IMR-90 (cell line): ENCODE results near the gene FCGR3B. TPM values are rescaled to one million over a fixed set of nuclear protein-coding genes. Genes with fewer than 3 reads are reported as not detected.
"Not testable (repeated sequence)": the region's sequence is repeated elsewhere in the genome, so short reads cannot be mapped to it uniquely, and the experiment has no call there.

Experiments used
- ATAC-seq: fragments of 200-7000 bp; cut with Tn5 transposase; 2 replicates; pipeline ENCODE4 v1.9.1; 2020; ENCODE audit warnings: low read depth, mild to moderate bottlenecking, moderate library complexity
- BruUV-seq: library from RNA; stranded (reverse); fragments of 400-500 nt; replicated peaks from 2 replicates; lab custom pipeline; 2021; lab: Mats Ljungman, UMichigan
- CTCF ChIA-PET: fragments of 300-600 bp; formaldehyde crosslinking; extraction: SDS; loops from one replicate; lab custom pipeline; 2021; ENCODE audit warnings: antibody characterized with exemption; lab: Yijun Ruan, JAX
- POLR2A ChIA-PET: fragments of 300-600 bp; sonication (Branson Sonifier 250); formaldehyde crosslinking; loops from one replicate; lab custom pipeline; 2022; ENCODE audit warnings: antibody characterized with exemption; ENCODE audit not compliant: unreplicated experiment; lab: Charles Lee
- DNase-seq: peaks from one replicate; pipeline ENCODE4 v3.0.0; 2013
- H2AFZ ChIP-seq: replicated peaks from 2 replicates; pipeline ENCODE3; 2013; ENCODE audit warnings: low read length, mild to moderate bottlenecking; ENCODE audit not compliant: poor library complexity
- H2AK5ac ChIP-seq: 2 replicates; pipeline ENCODE4 v1.6.1; 2013; ENCODE audit warnings: low read depth, low read length, inconsistent platforms
- H2AK9ac ChIP-seq: replicated peaks from 2 replicates; pipeline ENCODE3; 2013; ENCODE audit warnings: mild to moderate bottlenecking, low read depth, low read length, moderate library complexity; ENCODE audit not compliant: poor library complexity
- H2BK120ac ChIP-seq: 2 replicates; pipeline ENCODE4 v1.6.1; 2013; ENCODE audit warnings: low read depth, low read length, inconsistent platforms
- H2BK15ac ChIP-seq: 3 replicates; pipeline ENCODE4 v1.6.1; 2013; ENCODE audit warnings: low read depth, low read length, inconsistent platforms
- H2BK20ac ChIP-seq: 2 replicates; pipeline ENCODE4 v1.6.1; 2013; ENCODE audit warnings: low read depth, mild to moderate bottlenecking, inconsistent platforms, low read length, moderate library complexity
- H2BK5ac ChIP-seq: 2 replicates; pipeline ENCODE4 v1.6.1; 2013; ENCODE audit warnings: mild to moderate bottlenecking, low read depth, low read length, inconsistent platforms; ENCODE audit not compliant: poor library complexity, severe bottlenecking
- H3K14ac ChIP-seq: replicated peaks from 2 replicates; pipeline ENCODE4 v1.6.1; 2013; ENCODE audit warnings: low read depth, low read length, inconsistent platforms
- H3K18ac ChIP-seq: 2 replicates; pipeline ENCODE4 v1.6.1; 2013; ENCODE audit warnings: low read depth, low read length, control low read depth
- H3K23ac ChIP-seq: 2 replicates; pipeline ENCODE4 v1.6.1; 2013; ENCODE audit warnings: low read depth, low read length, inconsistent platforms
- H3K27ac ChIP-seq: 2 replicates; pipeline ENCODE4 v1.5.1; 2013; ENCODE audit warnings: mild to moderate bottlenecking, control low read depth, low read length; ENCODE audit not compliant: insufficient read depth
- H3K27me3 ChIP-seq: 2 replicates; pipeline ENCODE4 v1.6.1; 2013; ENCODE audit warnings: low read length; ENCODE audit not compliant: control insufficient read depth, insufficient read depth
- H3K36me3 ChIP-seq: 2 replicates; pipeline ENCODE4 v1.6.1; 2013; ENCODE audit warnings: low read length, mixed read lengths; ENCODE audit not compliant: control insufficient read depth, insufficient read depth
- H3K4ac ChIP-seq: 2 replicates; pipeline ENCODE4 v1.6.1; 2013; ENCODE audit warnings: low read depth, low read length, inconsistent platforms
- H3K4me1 ChIP-seq: 2 replicates; pipeline ENCODE4 v1.6.1; 2013; ENCODE audit warnings: low read length, mixed read lengths; ENCODE audit not compliant: control insufficient read depth, insufficient read depth
- H3K4me2 ChIP-seq: 2 replicates; pipeline ENCODE4 v1.6.1; 2013; ENCODE audit warnings: low read depth, mild to moderate bottlenecking, control low read depth, low read length, moderate library complexity
- H3K4me3 ChIP-seq: 2 replicates; pipeline ENCODE4 v1.5.1; 2013; ENCODE audit warnings: low read depth, mild to moderate bottlenecking, control low read depth, low read length, moderate library complexity; ENCODE audit not compliant: insufficient read depth
- H3K56ac ChIP-seq: 2 replicates; pipeline ENCODE4 v1.6.1; 2013; ENCODE audit warnings: low read length, inconsistent platforms; ENCODE audit not compliant: insufficient read depth; ENCODE audit errors: extremely low read depth
- H3K79me1 ChIP-seq, 2 experiments: 2 replicates each; pipeline ENCODE4 v1.6.1; 2013; ENCODE audit warnings: low read length in 2 of 2, inconsistent platforms in 1 of 2, low read depth in 1 of 2
- H3K9ac ChIP-seq: 2 replicates; pipeline ENCODE4 v1.6.1; 2013; ENCODE audit warnings: low read depth, low read length, control low read depth
- H3K9me1 ChIP-seq: 2 replicates; pipeline ENCODE4 v1.6.1; 2013; ENCODE audit warnings: low read length, inconsistent platforms; ENCODE audit not compliant: insufficient read depth
- H3K9me3 ChIP-seq: 2 replicates; pipeline ENCODE4 v1.6.1; 2013; ENCODE audit warnings: low read length; ENCODE audit not compliant: control insufficient read depth, insufficient read depth
- H4K20me1 ChIP-seq: 2 replicates; pipeline ENCODE4 v1.6.1; 2013; ENCODE audit warnings: low read length, inconsistent platforms; ENCODE audit not compliant: insufficient read depth
- H4K5ac ChIP-seq: 2 replicates; pipeline ENCODE4 v1.6.1; 2013; ENCODE audit warnings: mild to moderate bottlenecking, low read depth, low read length, control low read depth
- H4K8ac ChIP-seq, 2 experiments: 2 replicates each; pipeline ENCODE4 v1.6.1; 2013; ENCODE audit warnings: low read depth in 2 of 2, low read length in 2 of 2, control low read depth in 1 of 2, inconsistent platforms in 1 of 2
- H4K91ac ChIP-seq: 2 replicates; pipeline ENCODE4 v1.6.1; 2013; ENCODE audit warnings: low read depth, low read length, inconsistent platforms; ENCODE audit not compliant: insufficient read depth
- WGBS, 2 experiments: methylation state at CpG; one replicate each; pipeline versions ENCODE4 v1.1.5 to v1.1.7; 2013; ENCODE audit warnings: missing lambda C conversion rate in 2 of 2; ENCODE audit not compliant: insufficient read length in 1 of 2; ENCODE audit errors: extremely low coverage in 2 of 2; 5-methylcytosine and 5-hydroxymethylcytosine counted together
- dilution Hi-C: fragments of 300-500 bp; cut with HindIII; formaldehyde crosslinking; loops from one replicate; pipeline ENCODE4 v1.14.3; 2018; ENCODE audit warnings: low sequenced_read_pairs; ENCODE audit not compliant: unreplicated experiment
- in situ Hi-C: fragments of 300-500 bp; cut with MboI; formaldehyde crosslinking; loops from 3 replicates; pipeline ENCODE4 v1.14.3; 2019; ENCODE audit warnings: low sequenced_read_pairs, inconsistent platforms, mixed read lengths
- intact Hi-C: fragments of 100-400 bp; cut with micrococcal nuclease; formaldehyde crosslinking; loops from 2 replicates; pipeline ENCODE4 v1.10.0; 2022
- polyA plus RNA-seq, 3 experiments: library from polyadenylated mRNA; depleted of rRNA; stranded (reverse); fragments of >200 nt; gene quantifications; 2 replicates each; pipeline ENCODE4 v1.2.3, GENCODE V29; 2012; ENCODE audit warnings: low replicate concordance in 1 of 3
- total RNA-seq: library from RNA; depleted of rRNA; stranded (reverse); fragments of >200 nt; gene quantifications from 2 replicates; pipeline ENCODE4 v1.2.3, GENCODE V29; 2012

Gene FCGR3B
- total and polyA plus RNA-seq, 2 of the 4 experiments (the other 2 are of a cell fraction): not detected

DNA sequence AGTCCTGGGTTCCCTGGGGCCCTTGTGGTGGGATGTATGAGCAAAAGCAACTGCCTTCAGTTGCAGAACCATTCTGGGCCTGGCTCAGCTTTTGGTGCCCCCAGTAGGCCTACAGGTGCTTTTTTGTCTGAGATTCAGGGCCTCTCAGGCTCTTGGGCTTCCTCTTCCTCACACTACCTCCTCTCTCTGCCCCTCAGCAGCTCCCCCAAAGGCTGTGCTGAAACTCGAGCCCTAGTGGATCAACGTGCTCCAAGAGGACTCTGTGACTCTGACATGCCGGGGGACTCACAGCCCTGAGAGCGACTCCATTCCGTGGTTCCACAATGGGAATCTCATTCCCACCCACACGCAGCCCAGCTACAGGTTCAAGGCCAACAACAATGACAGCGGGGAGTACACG, 41.6 kb downstream of the FCGR3B start:
- BruUV-seq, H3K4ac ChIP-seq, H4K91ac ChIP-seq, H3K23ac ChIP-seq, intact Hi-C loops, H3K4me3 ChIP-seq, H3K56ac ChIP-seq, H3K9me3 ChIP-seq, H3K79me1 ChIP-seq, H4K8ac ChIP-seq, in situ Hi-C loops, H3K27ac ChIP-seq, H3K9me1 ChIP-seq, H4K20me1 ChIP-seq, H2AFZ ChIP-seq, H3K36me3 ChIP-seq, H3K9ac ChIP-seq, H3K27me3 ChIP-seq, H2BK15ac ChIP-seq, H3K4me2 ChIP-seq, H2BK5ac ChIP-seq, dilution Hi-C loops, ATAC-seq, CTCF ChIA-PET, POLR2A ChIA-PET, H3K4me1 ChIP-seq, DNase-seq, H2AK5ac ChIP-seq, H2AK9ac ChIP-seq, H3K14ac ChIP-seq, H4K5ac ChIP-seq, H3K18ac ChIP-seq, H2BK120ac ChIP-seq, H2BK20ac ChIP-seq: not testable (repeated sequence)
- no CpG with 5 or more reads among the region's 8 CpGs for WGBS, 2 experiments

DNA sequence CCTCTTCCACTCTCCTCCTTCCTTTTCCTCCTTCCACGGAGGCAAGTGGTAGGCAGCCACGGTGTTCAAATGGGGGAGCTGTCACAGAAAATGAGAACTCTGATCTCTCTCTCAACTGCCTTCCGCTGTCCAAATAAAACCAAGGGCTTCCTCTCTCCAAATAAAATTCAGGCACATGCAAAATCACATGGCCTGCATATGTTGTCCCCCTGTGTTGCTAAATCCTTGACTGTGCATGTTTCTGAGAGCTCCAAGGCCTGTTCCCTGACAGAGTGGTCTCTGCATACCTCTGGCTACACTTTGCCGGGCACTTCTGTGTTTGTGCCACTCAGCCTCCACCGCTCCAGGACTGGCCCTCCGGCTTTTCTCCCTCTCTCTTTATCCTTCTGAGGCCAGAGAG, 42.4 kb downstream of the FCGR3B start:
- H2AK5ac ChIP-seq, ATAC-seq, H3K36me3 ChIP-seq, H2AFZ ChIP-seq, H3K9me1 ChIP-seq, H3K4me1 ChIP-seq, H3K14ac ChIP-seq, H3K27ac ChIP-seq, H4K8ac ChIP-seq, H2BK20ac ChIP-seq, H3K56ac ChIP-seq, H3K18ac ChIP-seq, H4K5ac ChIP-seq, POLR2A ChIA-PET, BruUV-seq, CTCF ChIA-PET, in situ Hi-C loops, intact Hi-C loops, H3K9me3 ChIP-seq, H2AK9ac ChIP-seq, H3K4me3 ChIP-seq, H3K27me3 ChIP-seq, H2BK120ac ChIP-seq, H3K23ac ChIP-seq, H3K4me2 ChIP-seq, H4K91ac ChIP-seq, dilution Hi-C loops, H2BK5ac ChIP-seq, H4K20me1 ChIP-seq, H3K9ac ChIP-seq, H3K79me1 ChIP-seq, DNase-seq, H2BK15ac ChIP-seq, H3K4ac ChIP-seq: not testable (repeated sequence)
- WGBS, 2 experiments: no CpG with 5 or more reads among the region's 6 CpGs
